ENCODE data around the gene MSMB. TPM values are rescaled to one million over a fixed set of nuclear protein-coding genes. Genes with fewer than 3 reads are reported as not detected.
"Not testable (repeated sequence)": the region's sequence is repeated elsewhere in the genome, so short reads cannot be mapped to it uniquely, and the experiment has no call there.

MSMB gene
- total RNA-seq, 2 experiments from 2014 or later = not detected

DNA sequence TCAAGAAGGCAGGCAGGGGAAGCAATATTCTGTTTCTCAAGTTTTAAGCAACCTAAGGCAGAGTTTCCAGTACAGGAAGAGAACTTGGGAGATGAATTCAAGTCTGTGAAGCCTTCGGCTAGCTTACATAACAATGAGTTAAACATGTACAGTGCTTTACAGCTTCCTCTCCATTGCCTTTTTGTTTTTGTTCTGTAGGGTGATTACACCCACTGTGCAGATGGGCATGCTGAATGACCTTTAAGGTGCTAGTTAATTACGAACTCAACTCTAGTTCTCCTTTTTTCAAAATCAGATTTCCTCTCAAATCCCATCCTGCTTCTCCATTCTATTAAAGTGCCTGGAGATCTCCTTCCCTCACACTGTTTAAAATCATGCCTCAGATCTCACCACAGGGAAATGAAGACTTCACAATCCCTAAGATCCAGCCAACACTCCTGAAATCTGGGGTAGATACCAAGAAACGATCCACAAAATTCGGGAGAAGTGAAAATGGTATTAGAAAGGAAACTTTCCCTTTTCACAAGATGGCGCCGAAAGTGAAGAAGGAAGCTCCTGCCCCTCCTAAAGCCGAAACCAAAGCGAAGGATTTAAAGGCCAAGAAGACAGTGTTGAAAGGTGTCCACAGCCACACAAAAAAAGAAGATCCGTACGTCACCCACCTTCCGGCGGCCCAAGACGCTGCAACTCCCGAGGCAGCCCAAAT, 16.8 kb upstream of the MSMB start:
- Histone ChIP-seq H3K4me3 (ENCODE audit: low read depth, low read length, poor library complexity, severe bottlenecking) (no peak overlapping the region), H3K4me2 (ENCODE audit: low read length) (no peak overlapping the region), H3K4me1 (ENCODE audit: insufficient read depth, low read length, poor library complexity, severe bottlenecking) (no peaks in the 10 kb centered on the region), H3K36me3 (ENCODE audit: insufficient read depth, low read length) (no peaks in the 10 kb centered on the region), H3K9me3 (ENCODE audit: low read length) (no peaks in the 10 kb centered on the region), H3K9me2 (ENCODE audit: insufficient read depth, low read length) (no peaks in the 10 kb centered on the region), H2AFZ (ENCODE audit: low read length) (no peak overlapping the region), H3K79me2 (ENCODE audit: insufficient read depth, low read depth, low read length) (no peaks in the 10 kb centered on the region), H3K27ac (ENCODE audit: low read depth, low read length, poor library complexity, severe bottlenecking) (no peak overlapping the region), H4K20me1 (ENCODE audit: insufficient read depth, low read length) (no peaks in the 10 kb centered on the region)
- CTCF ChIA-PET (ENCODE audit: unreplicated experiment) = no interaction called here
- no peak for DNase-seq (ENCODE audit: low spot score)
- no TSS peak for BruUV-seq (replicated peaks)
- intact Hi-C loops (cut with micrococcal nuclease; ENCODE audit: unreplicated experiment) = no loop called here
- POLR2A ChIA-PET = no interaction called here
- TF ChIP-seq CTCF (conservative IDR thresholded peaks at IDR 0.05; ENCODE audit: low read length) (no peak), EZH2phosphoT487 (IDR thresholded peaks at IDR 0.05; ENCODE audit: borderline replicate concordance, low read depth, low read length) (no peak)

- H3K27ac ChIP-seq (ENCODE audit: low read depth, low read length, poor library complexity, severe bottlenecking) = no peak overlapping the region
- DNase-seq (ENCODE audit: low spot score) = no peak
- no peaks in the 10 kb centered on the region for H3K36me3 ChIP-seq (ENCODE audit: insufficient read depth, low read length)
- no peaks in the 10 kb centered on the region for H3K79me2 ChIP-seq (ENCODE audit: insufficient read depth, low read depth, low read length)
- TF ChIP-seq EZH2phosphoT487 (IDR thresholded peaks at IDR 0.05; ENCODE audit: borderline replicate concordance, low read depth, low read length) (no peak), CTCF (conservative IDR thresholded peaks at IDR 0.05; ENCODE audit: low read length) (no peak)
- no peaks in the 10 kb centered on the region for H3K9me2 ChIP-seq (ENCODE audit: insufficient read depth, low read length)
- no peak overlapping the region for H3K4me3 ChIP-seq (ENCODE audit: low read depth, low read length, poor library complexity, severe bottlenecking)
- ChIA-PET CTCF (ENCODE audit: unreplicated experiment) (no interaction called here), POLR2A (no interaction called here)
- no peaks in the 10 kb centered on the region for H4K20me1 ChIP-seq (ENCODE audit: insufficient read depth, low read length)
- no peak overlapping the region for H3K4me2 ChIP-seq (ENCODE audit: low read length)
- peaks cover 7% of the 10 kb centered on the region; the same call in 1 of the 2 replicates for H3K9me3 ChIP-seq (ENCODE audit: low read length)
- no peaks in the 10 kb centered on the region for H3K4me1 ChIP-seq (ENCODE audit: insufficient read depth, low read length, poor library complexity, severe bottlenecking)
- no TSS peak for BruUV-seq (replicated peaks)
- intact Hi-C loops (cut with micrococcal nuclease; ENCODE audit: unreplicated experiment) = no loop called here
- H2AFZ ChIP-seq (ENCODE audit: low read length) = no peak overlapping the region
Observed at GRCh38 chr10:46060706-46061105, 14.6 kb upstream of the MSMB start.

GRCh38 chr10:46057927-46058326, 11.9 kb upstream of the MSMB start:
- H3K4me3 ChIP-seq (ENCODE audit: low read depth, low read length, poor library complexity, severe bottlenecking); BruUV-seq (replicated peaks); CTCF ChIA-PET (ENCODE audit: unreplicated experiment); H3K4me2 ChIP-seq (ENCODE audit: low read length); H3K4me1 ChIP-seq (ENCODE audit: insufficient read depth, low read length, poor library complexity, severe bottlenecking); POLR2A ChIA-PET; H3K79me2 ChIP-seq (ENCODE audit: insufficient read depth, low read depth, low read length); H3K36me3 ChIP-seq (ENCODE audit: insufficient read depth, low read length); H3K9me3 ChIP-seq (ENCODE audit: low read length); H3K9me2 ChIP-seq (ENCODE audit: insufficient read depth, low read length); intact Hi-C loops (cut with micrococcal nuclease; ENCODE audit: unreplicated experiment); H3K27ac ChIP-seq (ENCODE audit: low read depth, low read length, poor library complexity, severe bottlenecking); DNase-seq (ENCODE audit: low spot score); H4K20me1 ChIP-seq (ENCODE audit: insufficient read depth, low read length); H2AFZ ChIP-seq (ENCODE audit: low read length): not testable (repeated sequence)
